H1 (cell line): Measurements from ENCODE around the gene CLEC18B. TPM values are rescaled to one million over a fixed set of nuclear protein-coding genes. Genes with fewer than 3 reads are reported as not detected.

Experiments
- CTCF ChIA-PET: fragments of 300-600 bp; sonication (Branson Sonifier 250); formaldehyde crosslinking; loops from one replicate; lab custom pipeline; 2021; ENCODE audit not compliant: partially characterized antibody; lab: Charles Lee
- POLR2A ChIA-PET: fragments of 300-600 bp; sonication (Branson Sonifier 250); formaldehyde crosslinking; loops from one replicate; lab custom pipeline; 2021; ENCODE audit warnings: inconsistent platforms; ENCODE audit not compliant: partially characterized antibody; lab: Charles Lee
- DNase-seq, 2 experiments: peaks; one replicate each; pipeline versions ENCODE4 v3.0.0 to v3.0.0-alpha.2; 2010 to 2022; ENCODE audit warnings: low spot score in 2 of 2, low read depth in 1 of 2, mixed read lengths in 1 of 2
- FAIRE-seq: peaks from 2 replicates; lab custom pipeline; 2011; peaks lifted over from hg19 to GRCh38; lab: Jason Lieb, UNC
- H2AFZ ChIP-seq: 2 replicates; pipeline ENCODE4 v1.8.1; 2012; ENCODE audit warnings: low read length, inconsistent platforms
- H2AK5ac ChIP-seq: 2 replicates; pipeline ENCODE4 v1.6.1; 2013; ENCODE audit warnings: low read depth, low read length
- H2BK120ac ChIP-seq: replicated peaks from 2 replicates; pipeline ENCODE3; 2013; ENCODE audit warnings: low read depth, low read length, inconsistent platforms
- H2BK12ac ChIP-seq: 2 replicates; pipeline ENCODE4 v1.6.1; 2013; ENCODE audit warnings: low read depth, low read length
- H2BK15ac ChIP-seq: 2 replicates; pipeline ENCODE4 v1.6.1; 2013; ENCODE audit warnings: low read length
- H2BK20ac ChIP-seq: 2 replicates; pipeline ENCODE4 v1.6.1; 2013; ENCODE audit warnings: low read length
- H2BK5ac ChIP-seq: 2 replicates; pipeline ENCODE4 v1.6.1; 2013; ENCODE audit warnings: low read depth, low read length
- H3K14ac ChIP-seq: 2 replicates; pipeline ENCODE4 v1.6.1; 2013; ENCODE audit warnings: inconsistent platforms; ENCODE audit not compliant: insufficient read length
- H3K18ac ChIP-seq: 2 replicates; pipeline ENCODE4 v1.6.1; 2013; ENCODE audit warnings: low read length; ENCODE audit errors: extremely low read depth
- H3K23ac ChIP-seq: 2 replicates; pipeline ENCODE4 v1.6.1; 2013; ENCODE audit warnings: inconsistent platforms; ENCODE audit not compliant: insufficient read length
- H3K23me2 ChIP-seq: 2 replicates; pipeline ENCODE4 v1.6.1; 2013; ENCODE audit warnings: low read depth, low read length
- H3K27ac ChIP-seq: 2 replicates; pipeline ENCODE4 v1.6.1; 2011; ENCODE audit warnings: low read depth, low read length, inconsistent platforms
- H3K27me3 ChIP-seq, 4 experiments: replicated peaks in 1 of 4; 1 replicate in 1 of 4; 2 replicates in 3 of 4; pipeline versions ENCODE4 v1.6.1 to v1.8.1; 2011 to 2013; ENCODE audit warnings: low read length in 3 of 4, mild to moderate bottlenecking in 3 of 4, inconsistent platforms in 2 of 4, mixed read lengths in 2 of 4, moderate library complexity in 1 of 4; ENCODE audit not compliant: control insufficient read depth in 3 of 4, insufficient read depth in 3 of 4; ENCODE audit errors: extremely low read depth in 1 of 4
- H3K36me3 ChIP-seq, 4 experiments: 2 replicates each; pipeline versions ENCODE4 v1.6.1 to v1.8.1; 2011 to 2013; ENCODE audit warnings: mild to moderate bottlenecking in 4 of 4, low read length in 3 of 4, moderate library complexity in 2 of 4, control low read depth in 1 of 4, inconsistent platforms in 1 of 4; ENCODE audit not compliant: insufficient read depth in 4 of 4, control insufficient read depth in 2 of 4
- H3K4ac ChIP-seq: replicated peaks from 2 replicates; pipeline ENCODE3; 2013; ENCODE audit warnings: low read length, low read depth, mixed read lengths, inconsistent platforms; ENCODE audit not compliant: insufficient read length
- H3K4me1 ChIP-seq, 4 experiments: replicated peaks in 1 of 4; 1 replicate in 1 of 4; 2 replicates in 3 of 4; pipeline versions ENCODE4 v1.6.1 to v1.8.1; 2011 to 2013; ENCODE audit warnings: low read length in 3 of 4, inconsistent platforms in 2 of 4, mixed read lengths in 1 of 4; ENCODE audit not compliant: insufficient read depth in 4 of 4, control insufficient read depth in 3 of 4
- H3K4me2 ChIP-seq, 2 experiments: 2 replicates each; pipeline versions ENCODE4 v1.6.1 to v1.8.1; 2011 to 2013; ENCODE audit warnings: low read depth in 2 of 2, low read length in 2 of 2, control low read depth in 1 of 2, inconsistent platforms in 1 of 2, mild to moderate bottlenecking in 1 of 2; ENCODE audit not compliant: insufficient read depth in 1 of 2
- H3K4me3 ChIP-seq, 4 experiments: fragments of 200-600, 300-600 bp in 1 of 4; sonication (generic), shearing (Covaris generic), sonication (Bioruptor Twin) in 1 of 4; 2 replicates each; pipeline versions ENCODE4 v1.5.1 to v1.8.1; 2011 to 2016; ENCODE audit warnings: low read length in 4 of 4, low read depth in 3 of 4, control low read depth in 2 of 4, inconsistent platforms in 2 of 4, mild to moderate bottlenecking in 2 of 4, mixed read lengths in 1 of 4, moderate library complexity in 1 of 4; ENCODE audit not compliant: insufficient read depth in 2 of 4; ENCODE audit errors: extremely low read depth in 1 of 4
- H3K56ac ChIP-seq: replicated peaks from 2 replicates; pipeline ENCODE3; 2013; ENCODE audit warnings: low read depth, mild to moderate bottlenecking, mixed read lengths, low read length, inconsistent platforms; ENCODE audit not compliant: insufficient read length
- H3K79me1 ChIP-seq: 2 replicates; pipeline ENCODE4 v1.6.1; 2013; ENCODE audit warnings: low read depth, low read length, control low read depth
- H3K79me2 ChIP-seq, 2 experiments: 2 replicates each; pipeline versions ENCODE4 v1.6.1 to v1.8.1; 2012 to 2013; ENCODE audit warnings: low read length in 2 of 2, mild to moderate bottlenecking in 2 of 2, inconsistent platforms in 1 of 2; ENCODE audit not compliant: insufficient read depth in 2 of 2, control insufficient read depth in 1 of 2
- H3K9ac ChIP-seq, 4 experiments: replicated peaks in 1 of 4; 1 replicate in 1 of 4; 2 replicates in 3 of 4; pipeline versions ENCODE4 v1.6.1 to v1.8.1; 2011 to 2013; ENCODE audit warnings: low read depth in 3 of 4, low read length in 3 of 4, control low read depth in 2 of 4, mild to moderate bottlenecking in 2 of 4, moderate library complexity in 2 of 4, inconsistent platforms in 1 of 4; ENCODE audit errors: extremely low read depth in 1 of 4
- H3K9me3 ChIP-seq, 2 experiments: 2 replicates each; pipeline versions ENCODE4 v1.6.1 to v1.8.1; 2012 to 2013; ENCODE audit warnings: mild to moderate bottlenecking in 2 of 2, moderate library complexity in 2 of 2, control low read depth in 1 of 2, inconsistent platforms in 1 of 2, low read depth in 1 of 2, low read length in 1 of 2, mixed read lengths in 1 of 2; ENCODE audit not compliant: insufficient read depth in 2 of 2
- H4K20me1 ChIP-seq, 2 experiments: replicated peaks in 1 of 2; 2 replicates each; pipeline versions ENCODE3 to v1.8.1; 2011 to 2013; ENCODE audit warnings: inconsistent platforms in 2 of 2, low read length in 2 of 2, mild to moderate bottlenecking in 1 of 2; ENCODE audit not compliant: insufficient read depth in 2 of 2, control insufficient read depth in 1 of 2
- H4K5ac ChIP-seq: 2 replicates; pipeline ENCODE4 v1.6.1; 2013; ENCODE audit warnings: low read length, low read depth, mixed read lengths, inconsistent platforms; ENCODE audit not compliant: insufficient read length
- H4K8ac ChIP-seq: 2 replicates; pipeline ENCODE4 v1.8.0; 2013; ENCODE audit warnings: mild to moderate bottlenecking, moderate library complexity, low read length, inconsistent platforms; ENCODE audit not compliant: insufficient read depth; ENCODE audit errors: extremely low read depth
- H4K91ac ChIP-seq: replicated peaks from 2 replicates; pipeline ENCODE3; 2013; ENCODE audit warnings: low read length, mixed read lengths, inconsistent platforms; ENCODE audit not compliant: insufficient read length
- ASH2L ChIP-seq: fragments of 200-600, 300-600 bp; sonication (generic); IDR thresholded peaks from one replicate; pipeline ENCODE4 v1.7.1; 2017; ENCODE audit warnings: low read length
- CTBP2 ChIP-seq: IDR thresholded peaks from 2 replicates; pipeline ENCODE4 v1.7.0; 2011; ENCODE audit warnings: borderline replicate concordance, mild to moderate bottlenecking, moderate library complexity, mixed read lengths, low read length; ENCODE audit not compliant: insufficient read depth, insufficient read length
- EP300 ChIP-seq, 2 experiments: IDR thresholded peaks; 1 replicate in 1 of 2; 2 replicates in 1 of 2; pipeline ENCODE4 v1.6.1; 2011 to 2012; ENCODE audit warnings: low read depth in 2 of 2, low read length in 2 of 2, mild to moderate bottlenecking in 2 of 2, borderline replicate concordance in 1 of 2, inconsistent platforms in 1 of 2, moderate library complexity in 1 of 2
- POLR2AphosphoS5 ChIP-seq: IDR thresholded peaks from 2 replicates; pipeline ENCODE4 v1.6.1; 2011; ENCODE audit warnings: low read depth, low read length
- SP4 ChIP-seq: IDR thresholded peaks from 2 replicates; pipeline ENCODE4 v1.6.1; 2012; ENCODE audit warnings: low read length, inconsistent platforms
- SUZ12 ChIP-seq: fragments of 200-600 bp; sonication (generic); IDR thresholded peaks from 2 replicates; pipeline ENCODE4 v1.6.1; 2012; ENCODE audit warnings: mild to moderate bottlenecking, inconsistent platforms, low read length, moderate library complexity, mixed read lengths
- TCF12 ChIP-seq: IDR thresholded peaks from 2 replicates; pipeline ENCODE4 v1.6.1; 2011; ENCODE audit warnings: low read depth, mild to moderate bottlenecking, low read length
- WGBS, 2 experiments: shearing (Covaris generic) in 1 of 2; methylation state at CpG; one replicate each; pipeline versions ENCODE4 v1.1.6 to v1.1.7; 2013 to 2015; ENCODE audit warnings: low lambda C conversion rate in 2 of 2, mixed read lengths in 2 of 2, inconsistent platforms in 1 of 2, low coverage in 1 of 2, missing lambda C conversion rate in 1 of 2; ENCODE audit not compliant: insufficient replicate concordance in 2 of 2, insufficient coverage in 1 of 2, insufficient read length in 1 of 2; ENCODE audit errors: extremely low coverage in 1 of 2, missing lambda C conversion rate in 1 of 2; 5-methylcytosine and 5-hydroxymethylcytosine counted together
- polyA plus RNA-seq, 7 experiments: library from polyadenylated mRNA; depleted of rRNA in 3 of 7; stranded (reverse) in 5 of 7; unstranded in 2 of 7; fragments of >200 nt in 5 of 7; fragments of 200-250 nt in 2 of 7; gene quantifications; 1 replicate in 5 of 7; 2 replicates in 1 of 7; 4 replicates in 1 of 7; pipeline versions ENCODE4 v1.2.1 to v1.2.3, GENCODE V29; 2011 to 2013; ENCODE audit warnings: missing spikeins in 2 of 7, mixed read lengths in 2 of 7
- total RNA-seq: library from RNA; stranded (reverse); fragmentation: NEBNext Ultra II Directional; extraction: Animal tissue kit (Norgen Biotek cat#: 25700); gene quantifications from 2 replicates; pipeline ENCODE4 v1.2.1, GENCODE V29; 2021

CLEC18B gene
- total and polyA plus RNA-seq, 2 of the 8 experiments (the other 6 are each of a cell fraction or from before 2014, with no cell fraction given) = 0.11 TPM; not detected in 1

GRCh38 chr16:74450967-74451760 is 29.9 kb upstream of the CLEC18B start:
- no peak for TF ChIP-seq ASH2L
- no peak for TF ChIP-seq POLR2AphosphoS5
- no peak for TF ChIP-seq SUZ12
- TF ChIP-seq CTBP2 = no peak
- no peak for TF ChIP-seq EP300 (IDR thresholded peaks at IDR 0.05; ENCODE audit: borderline replicate concordance in 1 of 2, low read depth in 2 of 2, low read length in 2 of 2)
- no peak for TF ChIP-seq TCF12
- no peak for TF ChIP-seq SP4

More at GRCh38 chr16:74450967-74451760, 29.9 kb upstream of the CLEC18B start:
- no peaks in the 10 kb centered on the region for H3K23me2 ChIP-seq
- 94% methylated on average over 20 of the region's 20 CpGs; no CpG with 5 or more reads in 1 of the 2 experiments for WGBS, 2 experiments
- H3K4ac ChIP-seq = no peak overlapping the region
- no peak overlapping the region for H2AFZ ChIP-seq
- no peak overlapping the region for H3K4me2 ChIP-seq
- H3K27me3 ChIP-seq = no peaks in the 10 kb centered on the region
- CTCF ChIA-PET = no interaction called here
- no peak overlapping the region for H3K27ac ChIP-seq
- no peaks in the 10 kb centered on the region for H3K4me1 ChIP-seq
- no peak overlapping the region for H2BK120ac ChIP-seq
- H3K79me2 ChIP-seq = no peaks in the 10 kb centered on the region
- H3K9me3 ChIP-seq = no peaks in the 10 kb centered on the region
- H3K79me1 ChIP-seq = no peaks in the 10 kb centered on the region; the same call in 1 of the 2 replicates
- H3K18ac ChIP-seq = no peak overlapping the region
- no peak overlapping the region for H4K91ac ChIP-seq
- no peak overlapping the region for H3K56ac ChIP-seq
- H2BK20ac ChIP-seq = no peak overlapping the region
- H2BK15ac ChIP-seq = no peak overlapping the region
- H3K36me3 ChIP-seq = peaks cover 7 to 39% (median 29%) of the 10 kb centered on the region in 4 experiments
- POLR2A ChIA-PET = no interaction called here
- H3K4me3 ChIP-seq = no peak overlapping the region
- FAIRE-seq (no peak), DNase-seq (no peak)
- no peak overlapping the region for H2BK5ac ChIP-seq
- no peaks in the 10 kb centered on the region for H4K20me1 ChIP-seq
- H3K9ac ChIP-seq = no peak overlapping the region
- H4K8ac ChIP-seq = no peak overlapping the region
- H3K14ac ChIP-seq = no peak overlapping the region
- H2AK5ac ChIP-seq = no peak overlapping the region
- no peak overlapping the region for H3K23ac ChIP-seq
- no peak overlapping the region for H2BK12ac ChIP-seq
- no peak overlapping the region for H4K5ac ChIP-seq
